Hematopoietic multipotent progenitor cell treated with erythropoietin and hydrocortisone succinate and interleukin-3 and kit ligand, for 15 days (in vitro differentiated cells): Measurements from ENCODE around the gene SBF2.
"Not testable (repeated sequence)": the region's sequence is repeated elsewhere in the genome, so short reads cannot be mapped to it uniquely, and the experiment has no call there.

Experiments
- DNase-seq: peaks from one replicate; pipeline ENCODE4 v3.0.0-alpha.2; 2015; ENCODE audit warnings: low spot score

The SBF2 gene

DNA sequence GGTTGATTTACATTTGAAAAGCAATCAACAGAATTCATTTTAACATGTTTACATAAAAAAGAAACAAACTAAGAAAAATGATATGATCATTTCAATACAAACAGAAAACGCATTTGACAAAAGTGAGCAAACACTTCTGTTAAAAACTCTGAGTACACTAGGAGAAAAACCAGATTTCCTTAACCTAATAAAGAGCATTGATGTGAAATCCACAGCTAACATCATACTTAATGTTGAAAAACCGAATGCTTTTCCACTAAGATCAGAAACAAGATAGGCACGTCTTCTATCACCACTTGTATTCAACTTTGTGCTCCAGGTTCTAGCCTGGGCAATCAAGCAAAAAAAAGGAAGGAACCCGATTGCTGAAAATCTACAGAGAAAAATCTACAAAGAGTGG lies 227.6 kb downstream of the SBF2 start:
- no peak for DNase-seq

DNA sequence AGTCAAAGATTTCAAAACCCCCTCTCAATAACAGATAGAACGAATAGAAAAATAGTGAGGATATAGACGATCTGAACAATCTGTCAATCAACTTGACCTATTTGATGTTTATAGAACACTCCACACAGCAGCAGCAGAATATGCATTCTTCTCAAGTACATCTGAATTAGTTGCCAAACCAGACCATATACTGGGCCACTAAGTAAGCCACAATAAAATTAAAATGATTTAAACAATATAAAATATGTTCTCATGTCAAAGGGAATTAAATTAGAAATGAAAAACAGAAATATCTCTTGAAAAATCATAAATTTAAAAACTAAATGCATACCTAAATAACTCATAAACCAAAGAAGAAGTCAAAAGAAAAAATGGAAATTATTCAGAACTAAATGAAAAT lies 229.2 kb downstream of the SBF2 start:
- no peak for DNase-seq

DNA sequence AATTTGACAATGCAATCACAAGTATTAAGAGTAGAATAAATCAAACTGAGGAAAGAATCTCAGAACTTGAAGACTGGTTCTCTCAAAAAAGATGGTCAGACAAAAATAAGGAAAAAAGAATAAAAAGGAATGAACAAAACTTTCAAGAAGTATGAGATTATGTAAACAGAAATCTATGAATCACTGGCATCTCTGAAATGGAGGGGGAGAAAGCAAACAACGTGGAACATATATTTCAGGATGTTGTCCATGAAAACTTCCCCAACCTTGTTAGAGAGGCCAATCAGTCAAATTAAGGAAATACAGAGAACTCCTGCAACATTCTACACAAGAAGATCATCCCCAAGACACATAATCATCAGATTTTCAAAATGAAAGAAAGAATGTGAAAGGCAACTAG lies 235.7 kb downstream of the SBF2 start:
- DNase-seq = no peak

DNA sequence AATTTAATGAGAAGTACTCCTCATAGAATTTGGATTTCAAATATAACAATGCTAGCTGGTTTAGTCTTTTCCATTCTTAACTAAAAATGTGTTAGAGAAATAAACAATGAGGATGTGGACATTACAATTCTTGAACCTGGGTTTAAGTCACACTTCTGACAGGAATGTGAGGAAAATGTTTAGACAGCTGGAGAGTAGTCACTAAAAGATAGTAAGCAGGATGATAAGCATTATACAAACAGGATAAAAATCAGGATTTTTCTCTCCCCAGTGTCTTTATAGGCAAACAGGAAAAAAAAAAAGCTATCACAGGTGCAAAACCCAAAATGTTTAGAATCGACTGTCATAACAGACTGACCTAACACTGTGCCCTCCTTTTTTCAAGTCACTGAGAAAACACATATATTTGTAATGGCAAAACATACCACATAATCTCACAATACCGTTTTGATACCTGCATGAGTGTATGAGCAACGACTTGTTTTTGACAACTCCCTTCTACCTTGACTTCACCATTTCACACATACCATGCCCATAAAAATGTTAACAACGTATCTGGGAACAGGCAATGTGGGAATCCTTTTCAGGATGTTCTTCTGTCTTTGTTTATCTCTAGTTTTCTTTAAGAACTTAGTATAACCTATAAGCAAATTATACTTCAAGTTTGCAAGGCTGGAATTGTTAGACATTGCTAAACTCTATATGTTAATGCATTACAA lies 242.0 kb downstream of the SBF2 start:
- DNase-seq = no peak

DNA sequence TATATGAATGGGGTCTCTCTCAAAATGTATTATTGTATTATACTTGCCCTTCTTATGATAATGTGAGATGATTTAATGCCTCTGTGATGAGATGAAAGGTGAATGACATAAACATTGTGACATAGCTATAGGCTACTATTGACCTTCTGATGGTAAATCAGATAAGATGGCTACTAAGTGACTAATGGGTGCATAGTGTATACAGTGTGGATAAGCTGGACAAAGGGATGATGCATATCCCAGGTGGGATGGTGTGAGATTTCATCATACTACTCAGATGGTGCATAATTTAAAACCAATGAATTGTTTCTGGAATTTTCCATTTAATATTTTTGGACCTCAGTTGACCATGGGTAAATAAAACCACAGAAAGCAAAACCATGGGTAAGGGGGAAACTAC lies 243.5 kb downstream of the SBF2 start:
- no peak for DNase-seq

DNA sequence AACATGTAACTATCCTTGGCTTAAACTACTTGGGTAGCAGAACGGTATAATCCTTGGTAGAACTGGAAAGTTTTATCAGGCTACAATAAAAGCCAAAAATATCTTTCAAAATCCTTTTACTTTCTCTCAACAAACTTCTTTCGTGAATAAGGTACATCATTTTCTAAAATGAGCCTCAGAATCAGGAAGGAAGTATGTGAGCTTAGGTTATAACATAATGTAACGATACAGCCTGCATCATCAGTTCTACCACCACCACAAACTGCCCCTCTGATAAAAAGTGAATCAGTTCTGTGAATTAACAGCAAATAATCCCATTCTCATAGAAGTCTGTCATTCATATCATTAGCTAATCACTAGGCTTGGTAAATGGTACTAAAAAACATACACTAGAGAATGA lies 244.3 kb downstream of the SBF2 start:
- no peak for DNase-seq

DNA sequence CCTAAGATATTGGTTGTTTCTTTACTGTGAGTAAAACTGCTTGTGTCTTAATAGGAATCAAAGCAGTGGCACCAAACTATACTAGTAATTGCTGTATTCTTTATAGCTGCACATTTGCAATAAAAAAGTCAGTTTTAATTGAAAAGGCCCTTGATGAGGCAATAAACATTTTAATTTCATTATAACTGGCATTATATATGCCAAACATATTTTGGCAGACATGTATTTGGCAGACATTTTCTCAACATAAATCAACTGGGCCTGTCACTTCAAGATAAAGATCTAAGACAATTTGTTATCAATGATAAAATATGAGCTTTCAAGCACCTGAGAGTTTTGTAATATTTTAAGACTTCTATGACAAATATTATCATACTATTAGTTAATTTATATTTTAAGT lies 245.7 kb downstream of the SBF2 start:
- no peak for DNase-seq

DNA sequence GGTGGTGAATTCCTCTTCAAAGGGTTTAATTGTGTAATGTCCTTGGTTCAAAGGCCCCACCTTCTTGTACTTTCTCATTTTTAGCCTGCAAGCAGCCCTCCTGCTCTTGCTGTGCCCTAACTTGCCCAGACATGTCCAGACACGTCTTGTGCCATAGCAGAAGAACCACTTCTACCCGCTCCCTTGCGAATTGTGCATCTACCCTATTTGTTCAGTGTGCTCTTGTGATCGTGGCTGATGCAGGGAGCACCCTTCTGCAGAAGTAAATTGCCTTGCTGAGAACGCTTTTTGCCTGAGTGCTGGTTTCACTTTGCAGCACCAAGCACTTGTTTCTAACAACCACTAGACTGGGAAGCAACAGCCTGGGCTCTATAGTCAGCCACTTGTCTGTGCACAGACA lies 249.4 kb downstream of the SBF2 start:
- DNase-seq = no peak

DNA sequence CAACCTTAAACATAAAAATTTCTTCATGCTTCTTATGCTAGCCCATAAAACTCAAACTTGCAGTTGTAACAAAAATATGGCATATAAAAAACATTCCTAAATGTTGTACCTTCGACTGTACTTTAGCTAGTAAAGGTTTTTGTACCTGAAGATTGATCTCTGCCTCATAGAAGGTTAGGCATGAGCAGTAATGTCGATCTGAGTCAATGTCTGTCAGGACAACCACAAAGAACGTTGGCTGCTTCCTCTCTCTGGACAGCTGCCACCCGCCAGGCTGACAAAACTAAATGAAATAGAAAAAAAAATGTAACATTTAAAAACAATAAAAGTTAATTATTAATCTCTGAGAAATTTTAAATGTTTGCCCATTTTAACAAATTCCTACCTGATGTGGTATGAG lies 251.3 kb downstream of the SBF2 start:
- no peak for DNase-seq

DNA sequence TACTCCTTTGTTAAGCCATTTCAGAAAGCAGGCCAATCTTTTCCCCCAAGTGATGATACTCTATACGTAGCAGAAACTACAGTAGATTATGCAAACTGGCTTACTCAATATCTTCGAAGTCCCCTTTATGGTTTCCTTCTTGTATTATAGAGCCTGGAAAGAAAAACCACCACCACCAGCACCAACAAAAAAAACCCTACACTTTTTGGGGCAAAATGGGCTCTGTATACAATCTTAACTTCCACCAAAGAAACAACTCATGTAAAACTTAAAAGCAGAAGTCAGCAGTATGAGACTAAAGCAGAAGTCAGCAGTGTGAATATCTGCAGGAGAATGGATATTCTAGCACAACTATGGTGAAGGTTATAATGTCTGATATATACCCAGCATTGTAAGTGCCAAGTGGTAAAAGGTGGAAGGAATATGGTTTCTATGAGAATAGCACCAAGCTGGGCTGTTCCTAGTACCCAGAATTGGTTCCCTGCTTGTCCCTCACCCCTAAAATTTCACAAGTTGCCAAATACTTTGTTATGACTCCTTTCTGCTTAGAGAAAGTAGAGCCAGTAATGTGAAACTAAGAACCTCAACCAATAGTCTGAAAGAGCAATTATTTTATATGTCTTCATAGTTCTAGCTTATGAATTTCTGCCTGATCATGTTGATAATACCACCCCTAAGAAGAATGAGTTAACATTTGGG lies 252.1 kb downstream of the SBF2 start:
- DNase-seq = no peak

DNA sequence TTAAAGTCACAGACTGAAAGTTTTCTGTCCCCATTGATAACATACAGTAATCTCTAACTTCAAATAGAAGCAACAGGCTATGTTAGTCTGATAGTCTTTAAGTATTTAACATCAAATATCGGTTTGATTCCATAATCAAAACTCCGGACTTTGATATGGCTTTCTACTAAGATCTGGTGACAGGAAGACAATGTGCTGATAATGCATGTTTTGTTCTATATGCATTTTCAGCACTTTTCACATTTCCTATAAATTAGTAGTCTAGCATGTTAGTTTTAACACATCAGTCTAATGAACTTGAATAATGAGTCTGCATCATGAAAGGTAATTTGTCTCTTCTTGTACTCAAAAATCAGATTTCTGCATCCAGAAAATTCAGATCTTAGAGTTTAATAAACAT lies 252.7 kb downstream of the SBF2 start:
- no peak for DNase-seq

DNA sequence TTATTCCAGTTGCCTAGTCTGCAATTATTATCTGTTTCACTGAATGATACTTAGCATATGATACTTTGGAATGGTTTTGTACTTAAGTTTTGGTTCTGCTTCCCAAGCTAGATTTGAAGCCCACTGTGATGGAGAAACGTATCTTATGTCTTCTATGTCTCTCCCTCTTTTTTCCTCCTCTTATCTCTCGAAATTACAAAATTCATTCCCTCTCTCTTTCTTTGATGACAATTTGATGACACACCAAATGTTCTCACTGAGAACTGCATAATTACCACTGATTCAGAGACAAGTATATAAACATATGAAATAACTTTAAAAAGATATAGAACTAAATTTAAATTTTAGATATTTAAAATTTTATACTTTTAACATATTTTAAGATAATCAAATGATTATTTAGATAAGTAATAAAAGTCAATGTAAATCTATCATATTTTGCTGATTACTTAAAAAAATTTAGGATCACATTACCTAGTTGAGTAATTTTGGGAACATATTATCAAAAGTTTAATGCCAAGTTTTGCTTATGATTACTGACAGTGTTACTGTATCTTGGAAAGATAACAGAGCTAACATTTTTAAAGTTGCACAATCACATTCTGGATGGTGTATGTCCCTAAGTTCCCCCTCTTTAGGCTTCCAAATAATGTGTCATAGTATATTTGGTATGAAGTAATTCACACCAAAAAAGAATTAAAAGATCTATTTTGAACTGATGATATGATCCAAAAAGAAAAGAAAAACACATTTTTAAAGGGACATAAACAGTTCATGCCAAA lies 255.3 kb downstream of the SBF2 start:
- no peak for DNase-seq

DNA sequence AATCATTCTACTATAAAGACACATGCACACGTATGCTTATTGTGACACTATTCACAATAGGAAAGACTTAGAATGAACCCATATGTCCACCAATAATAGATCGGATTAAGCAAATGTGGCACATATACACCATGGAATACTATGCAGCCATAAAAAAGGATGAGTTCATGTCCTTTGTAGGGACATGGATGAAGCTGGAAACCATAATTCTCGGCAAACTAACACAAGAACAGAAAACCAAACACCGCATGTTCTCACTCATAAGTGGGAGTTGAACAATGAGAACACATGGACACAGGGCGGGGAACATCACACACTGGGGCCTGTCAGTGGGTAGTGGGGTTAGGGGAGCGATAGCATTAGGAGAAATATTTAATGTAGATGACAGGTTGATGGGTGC lies 258.1 kb downstream of the SBF2 start:
- DNase-seq = not testable (repeated sequence)

DNA sequence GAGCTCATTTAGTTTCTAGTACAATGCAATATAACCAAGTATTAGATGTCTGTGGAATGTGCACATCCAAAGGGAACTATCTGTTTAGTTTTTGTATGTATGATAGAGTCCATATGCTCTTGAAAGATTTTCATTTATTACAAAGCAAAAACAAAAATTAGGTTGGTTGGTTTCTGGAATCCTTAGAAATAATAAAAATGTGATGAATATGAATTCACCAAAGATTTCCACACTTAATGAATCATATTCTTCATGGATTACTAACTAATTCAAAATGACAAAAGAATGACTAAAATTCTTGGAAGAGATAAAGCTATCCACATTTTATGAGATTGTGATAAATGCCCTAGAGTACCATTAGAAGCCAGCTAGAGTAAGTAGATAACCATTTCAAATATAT lies 261.1 kb downstream of the SBF2 start:
- DNase-seq = no peak

DNA sequence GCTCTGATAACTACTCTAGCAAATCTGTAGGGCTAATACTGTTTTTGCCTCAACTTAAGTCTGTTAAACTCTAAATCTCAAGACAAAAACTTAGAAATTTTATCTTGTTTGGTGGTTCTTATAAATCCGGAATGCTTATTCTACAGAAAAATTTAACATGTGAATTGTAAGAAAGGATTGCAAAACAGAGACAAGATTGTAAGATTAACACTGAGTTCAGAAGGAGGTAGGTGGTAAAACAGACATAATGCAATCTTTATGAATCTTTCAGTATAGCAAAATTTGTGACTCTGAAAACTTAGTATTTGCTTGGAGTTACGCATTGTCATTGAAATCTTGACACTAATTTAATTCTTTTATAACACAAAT lies 263.9 kb downstream of the SBF2 start:
- no peak for DNase-seq

DNA sequence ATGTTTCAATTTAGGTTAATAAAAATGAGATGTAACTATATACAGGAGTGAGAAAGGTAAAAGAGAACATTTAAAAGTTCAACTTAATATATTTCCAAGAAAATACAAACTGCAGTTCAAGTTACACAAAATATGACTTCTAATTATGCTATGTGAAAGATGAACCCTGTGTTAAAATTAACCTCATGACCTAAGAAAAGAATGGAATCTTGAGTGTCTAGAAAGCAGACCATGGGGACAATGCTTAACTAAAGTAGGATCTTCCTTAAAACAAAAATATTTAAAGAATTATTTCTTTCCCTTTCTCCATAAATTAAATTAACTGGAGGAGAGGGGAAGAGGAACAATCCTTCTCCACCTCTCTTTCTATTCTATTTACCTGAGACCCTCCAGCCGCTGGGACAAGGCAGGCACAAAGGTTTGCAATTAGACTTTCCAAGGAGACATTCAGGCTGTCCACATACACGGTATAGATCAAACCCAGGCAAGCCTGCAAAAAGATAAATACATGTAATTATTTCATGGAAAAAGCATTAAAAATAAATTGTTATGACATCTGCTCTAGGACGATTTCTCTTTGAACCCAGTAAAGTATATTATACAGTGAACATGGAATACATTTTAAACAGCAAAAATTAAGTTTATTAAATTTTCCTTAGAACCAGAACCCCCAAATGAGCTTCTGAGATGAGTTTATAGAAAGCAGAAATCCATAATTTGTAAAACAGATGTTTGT lies 264.5 kb downstream of the SBF2 start:
- DNase-seq = no peak

DNA sequence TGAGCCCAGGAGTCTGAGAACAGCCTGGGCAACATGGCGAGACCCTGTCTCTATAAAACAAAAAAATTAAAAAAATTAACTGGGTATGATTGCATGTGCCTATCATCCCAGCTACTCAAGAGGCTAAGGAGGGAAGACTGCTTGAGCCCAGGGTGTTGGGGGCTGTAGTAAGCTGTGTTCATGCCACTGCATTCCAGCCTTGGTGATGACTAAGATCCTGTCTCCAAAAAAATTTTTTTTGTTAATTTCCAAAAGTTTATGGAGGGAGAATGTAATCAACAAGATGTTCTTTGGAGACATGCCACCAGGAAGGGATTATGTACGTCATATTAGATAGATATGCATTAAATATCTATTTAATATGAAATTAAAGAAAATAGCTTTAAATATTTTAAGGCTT lies 267.5 kb downstream of the SBF2 start:
- no peak for DNase-seq

DNA sequence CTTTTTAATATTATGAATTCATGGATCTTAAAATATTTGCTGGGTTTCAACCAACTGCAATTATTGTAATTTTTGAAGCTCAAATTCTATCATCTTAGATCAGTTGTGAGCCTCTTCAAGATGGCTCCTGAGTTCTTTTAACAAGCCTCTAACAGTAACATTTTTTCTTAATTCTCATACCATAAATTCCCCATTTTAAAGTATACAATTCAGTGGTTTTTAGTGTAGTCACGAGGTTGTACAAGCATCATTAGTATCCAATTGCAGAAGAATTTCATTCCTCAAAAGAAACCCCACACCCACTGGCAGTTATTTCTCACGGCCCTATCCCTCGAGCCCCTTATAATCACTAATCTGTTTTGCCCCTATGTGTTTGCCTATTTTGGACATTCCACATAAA lies 270.8 kb downstream of the SBF2 start:
- no peak for DNase-seq

DNA sequence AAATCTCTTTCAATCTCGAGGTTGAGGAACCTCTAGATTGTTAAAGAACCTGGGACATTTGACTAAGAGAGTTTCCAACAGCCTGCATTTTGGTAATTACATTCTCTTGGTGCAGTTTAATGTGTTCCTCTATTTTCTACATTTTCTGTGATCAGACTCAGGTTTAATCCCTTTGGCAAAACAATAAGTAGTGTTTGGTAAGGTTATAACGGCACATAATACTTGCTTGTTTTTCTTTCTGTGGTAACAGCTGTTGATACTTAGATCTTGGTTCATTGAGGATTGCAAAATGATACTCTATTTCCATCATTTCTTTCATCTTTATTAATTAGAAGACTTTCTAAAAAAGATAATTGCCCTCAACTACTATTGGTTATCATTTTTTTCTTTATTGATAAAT lies 271.3 kb downstream of the SBF2 start:
- DNase-seq = no peak

DNA sequence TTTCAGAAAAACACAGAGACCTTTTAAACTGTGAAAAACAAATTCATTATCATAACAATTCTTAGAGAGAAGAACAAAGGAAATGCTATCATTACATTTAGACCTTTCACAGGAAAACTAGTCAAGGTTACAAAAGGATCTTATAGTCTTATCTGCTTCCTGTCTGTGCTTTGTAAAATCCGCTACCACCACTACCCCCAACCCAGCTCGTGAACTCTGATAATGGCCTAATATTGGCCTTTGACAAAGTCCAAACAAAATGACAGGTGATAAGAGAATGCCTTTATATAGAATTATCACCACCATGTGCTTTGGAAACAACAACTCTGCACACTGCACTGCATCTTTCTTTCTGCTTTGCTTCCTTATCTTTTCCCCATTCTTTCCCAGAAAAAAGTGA lies 272.5 kb downstream of the SBF2 start:
- no peak for DNase-seq

DNA sequence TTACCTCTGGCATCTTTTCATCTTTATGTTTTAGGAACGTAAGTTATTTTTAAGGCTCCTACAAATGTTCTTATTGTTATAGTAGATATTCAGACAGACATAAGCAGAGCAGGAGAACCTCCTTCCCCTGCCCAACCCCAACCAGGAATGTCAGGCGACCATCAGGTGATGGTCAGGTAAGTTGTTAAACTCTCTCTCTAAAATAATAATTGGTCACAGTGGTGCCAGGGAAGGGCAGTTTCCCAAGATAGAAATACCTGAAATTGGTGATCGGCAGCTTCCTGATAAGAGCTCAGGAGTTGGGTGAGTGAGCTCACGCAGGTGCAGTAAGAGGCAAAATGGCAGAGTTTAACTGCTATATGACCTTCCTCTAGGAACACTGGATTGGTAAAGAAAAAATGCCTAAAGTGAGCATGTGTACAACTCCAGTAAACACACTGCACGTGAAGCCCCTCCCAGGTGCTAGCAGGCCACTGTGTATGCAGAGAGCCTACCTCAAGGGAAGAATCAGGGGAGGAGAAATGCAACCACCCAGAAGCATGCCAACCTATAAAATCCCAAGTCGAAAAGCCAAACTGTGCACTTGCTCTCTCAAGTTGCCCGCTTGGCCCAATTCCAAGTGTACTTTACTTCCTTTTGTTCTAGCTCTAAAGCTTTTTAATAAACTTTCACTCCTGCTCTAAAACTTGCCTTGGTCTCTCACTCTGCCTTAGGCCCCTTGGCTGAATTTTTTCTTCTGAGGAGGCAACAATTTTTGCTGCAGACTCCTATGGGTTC lies 273.9 kb downstream of the SBF2 start:
- DNase-seq = no peak

DNA sequence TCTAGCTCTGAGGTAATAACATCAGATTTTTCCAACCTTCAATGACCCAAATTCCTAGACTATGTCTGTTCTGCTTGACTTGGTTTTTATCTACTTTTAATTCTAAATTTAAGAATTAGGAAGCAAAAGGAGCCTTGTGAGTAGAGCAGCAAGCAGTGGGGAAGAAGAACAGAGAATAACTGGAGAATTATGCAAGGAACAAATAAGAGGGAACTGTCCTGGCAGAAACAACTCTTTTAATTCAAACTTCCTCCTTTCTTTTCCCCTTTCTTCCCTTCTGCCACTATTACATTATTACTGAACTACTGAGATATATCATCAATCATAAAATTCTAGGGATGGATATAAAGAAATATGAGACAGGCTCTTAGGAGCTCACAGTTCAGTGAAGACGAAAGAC lies 276.1 kb downstream of the SBF2 start:
- no peak for DNase-seq
